Measurements from ENCODE around the gene MTMR6. TPM values are rescaled to one million over a fixed set of nuclear protein-coding genes. Genes with fewer than 3 reads are reported as not detected.
A peak's percentile ranks its signal among the peaks of the same experiment; 100 is the strongest.

MTMR6 gene
- polyA plus RNA-seq, 1 experiment: 25.7 TPM

DNA sequence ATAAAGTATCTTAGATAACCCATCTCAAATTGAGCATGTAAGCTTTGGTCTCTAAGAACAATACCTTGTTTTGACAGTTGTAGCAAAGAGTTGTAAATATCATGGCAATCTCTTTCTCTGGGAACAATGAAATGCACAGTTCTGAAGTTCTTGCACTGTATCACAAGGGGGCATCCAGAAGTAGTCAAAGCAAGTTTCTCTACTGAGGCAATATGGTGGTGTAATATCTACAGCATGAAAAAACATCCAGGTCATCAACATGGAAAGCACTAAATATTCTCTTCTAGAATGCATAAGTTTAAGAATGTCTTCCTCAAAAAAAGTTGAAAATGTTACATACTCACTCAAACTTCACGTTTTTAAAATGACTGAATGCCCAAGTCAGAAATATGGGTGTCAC lies 19.6 kb downstream of the MTMR6 start:
- TF ChIP-seq, protein P1, sequence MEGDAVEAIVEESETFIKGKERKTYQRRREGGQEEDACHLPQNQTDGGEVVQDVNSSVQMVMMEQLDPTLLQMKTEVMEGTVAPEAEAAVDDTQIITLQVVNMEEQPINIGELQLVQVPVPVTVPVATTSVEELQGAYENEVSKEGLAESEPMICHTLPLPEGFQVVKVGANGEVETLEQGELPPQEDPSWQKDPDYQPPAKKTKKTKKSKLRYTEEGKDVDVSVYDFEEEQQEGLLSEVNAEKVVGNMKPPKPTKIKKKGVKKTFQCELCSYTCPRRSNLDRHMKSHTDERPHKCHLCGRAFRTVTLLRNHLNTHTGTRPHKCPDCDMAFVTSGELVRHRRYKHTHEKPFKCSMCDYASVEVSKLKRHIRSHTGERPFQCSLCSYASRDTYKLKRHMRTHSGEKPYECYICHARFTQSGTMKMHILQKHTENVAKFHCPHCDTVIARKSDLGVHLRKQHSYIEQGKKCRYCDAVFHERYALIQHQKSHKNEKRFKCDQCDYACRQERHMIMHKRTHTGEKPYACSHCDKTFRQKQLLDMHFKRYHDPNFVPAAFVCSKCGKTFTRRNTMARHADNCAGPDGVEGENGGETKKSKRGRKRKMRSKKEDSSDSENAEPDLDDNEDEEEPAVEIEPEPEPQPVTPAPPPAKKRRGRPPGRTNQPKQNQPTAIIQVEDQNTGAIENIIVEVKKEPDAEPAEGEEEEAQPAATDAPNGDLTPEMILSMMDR (IDR thresholded peaks at IDR 0.05; ENCODE audit: low read depth, low read length): peak; percentile 31; the same call in 1 of the 2 replicates
- CTCF ChIA-PET: interaction anchor here (2.7 kb wide), 1 partner anchor 107 kb away, joined by 8 read pairs; no protein-coding TSS in a partner anchor
- POLR2A ChIA-PET: no interaction called here

DNA sequence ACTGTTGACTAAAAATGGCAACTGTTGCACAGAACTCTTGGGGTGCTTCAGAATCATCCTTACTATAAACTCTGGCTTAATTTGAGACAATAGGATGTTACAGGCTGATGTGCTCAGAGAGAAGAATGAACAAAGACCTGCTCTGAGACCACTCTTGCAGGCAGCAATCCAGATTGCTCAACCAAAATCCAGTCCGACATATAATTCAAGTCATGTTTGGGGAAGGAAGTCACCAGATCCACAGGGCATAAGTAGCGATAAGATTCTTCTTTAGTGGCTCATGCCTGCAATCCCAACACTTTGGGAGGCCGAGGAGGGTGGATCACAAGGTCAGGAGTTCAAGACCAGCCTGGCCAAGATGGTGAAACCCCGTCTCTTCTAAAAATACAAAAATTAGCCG lies 20.6 kb downstream of the MTMR6 start:
- no peaks in the 10 kb centered on the region for H3K9me3 ChIP-seq (ENCODE audit: control insufficient read depth, insufficient read depth, low read length)
- H3K27ac ChIP-seq (ENCODE audit: low read depth, low read length): no peak overlapping the region
- no peak overlapping the region for H3K4me3 ChIP-seq (ENCODE audit: low read depth, low read length)
- ChIA-PET CTCF (no interaction called here), POLR2A (no interaction called here)
- TF ChIP-seq, protein P1 (IDR thresholded peaks at IDR 0.05; ENCODE audit: low read depth, low read length): no peak
- DNase-seq (ENCODE audit: low read depth, low spot score): no peak
- no peaks in the 10 kb centered on the region for H3K27me3 ChIP-seq (ENCODE audit: control insufficient read depth, insufficient read depth, low read length)

More for the DNA sequence above, 19.6 kb downstream of the MTMR6 start:
- Histone ChIP-seq H3K9me3 (ENCODE audit: control insufficient read depth, insufficient read depth, low read length) (no peaks in the 10 kb centered on the region), H3K27ac (ENCODE audit: low read depth, low read length) (no peak overlapping the region), H3K4me3 (ENCODE audit: low read depth, low read length) (no peak overlapping the region), H3K27me3 (ENCODE audit: control insufficient read depth, insufficient read depth, low read length) (no peaks in the 10 kb centered on the region)
- no peak for DNase-seq (ENCODE audit: low read depth, low spot score)

DNA sequence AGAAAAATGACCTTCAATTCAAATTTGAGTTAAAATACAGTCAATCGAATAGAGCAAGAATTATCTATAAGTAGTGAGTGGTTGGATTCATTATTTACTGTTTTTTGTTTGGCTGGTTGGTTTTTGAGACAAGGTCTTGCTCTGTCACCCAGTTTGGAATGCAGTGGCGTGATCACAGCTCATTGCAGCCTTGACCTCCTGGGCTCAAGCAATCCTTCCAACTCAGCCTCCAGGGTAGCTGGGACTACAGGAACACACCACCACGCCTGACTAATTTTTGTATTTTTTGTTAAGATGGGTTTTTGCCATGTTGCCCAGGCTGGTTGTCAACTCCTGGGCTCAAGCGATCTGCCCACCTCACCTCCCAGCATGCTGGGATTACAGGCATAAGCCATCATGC lies 25.0 kb downstream of the MTMR6 start:
- CTCF ChIA-PET: interaction anchor here (1.9 kb wide), 1 partner anchor 25 kb away, joined by 5 read pairs; no protein-coding TSS in a partner anchor
- TF ChIP-seq, protein P1 (IDR thresholded peaks at IDR 0.05; ENCODE audit: low read depth, low read length): no peak
- no peaks in the 10 kb centered on the region for H3K27me3 ChIP-seq (ENCODE audit: control insufficient read depth, insufficient read depth, low read length)
- POLR2A ChIA-PET: no interaction called here
- no peak for DNase-seq (ENCODE audit: low read depth, low spot score)
- H3K27ac ChIP-seq (ENCODE audit: low read depth, low read length): no peak overlapping the region
- no peaks in the 10 kb centered on the region for H3K9me3 ChIP-seq (ENCODE audit: control insufficient read depth, insufficient read depth, low read length)
- H3K4me3 ChIP-seq (ENCODE audit: low read depth, low read length): no peak overlapping the region

DNA sequence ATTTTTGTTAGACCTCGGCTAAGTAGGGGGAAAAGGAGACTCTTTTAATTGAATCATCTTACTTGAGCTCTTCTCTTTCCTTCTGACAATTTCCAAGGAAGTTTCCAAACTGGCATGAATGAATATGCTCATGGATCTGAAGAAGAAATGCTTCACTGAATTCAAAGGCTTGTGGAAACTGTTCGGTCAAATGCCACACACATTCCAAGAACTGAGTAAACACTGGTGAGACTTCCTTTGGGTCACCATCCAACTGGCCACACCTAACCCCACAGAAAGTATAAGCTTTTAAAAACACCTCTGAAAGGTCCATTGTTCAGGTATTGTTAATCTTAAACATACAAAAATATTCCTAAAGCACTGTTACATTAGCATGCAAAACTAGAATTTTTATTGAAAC lies 33.6 kb downstream of the MTMR6 start:
- POLR2A ChIA-PET: no interaction called here
- H3K27ac ChIP-seq (ENCODE audit: low read depth, low read length): no peak overlapping the region
- H3K4me3 ChIP-seq (ENCODE audit: low read depth, low read length): no peak overlapping the region
- H3K27me3 ChIP-seq (ENCODE audit: control insufficient read depth, insufficient read depth, low read length): no peaks in the 10 kb centered on the region
- no peaks in the 10 kb centered on the region for H3K9me3 ChIP-seq (ENCODE audit: control insufficient read depth, insufficient read depth, low read length)
- CTCF ChIA-PET: interaction anchor here (1.1 to 2.2 kb wide), 4 partner anchors 16 to 40 kb away, joined by 3 to 8 read pairs (median 4); no protein-coding TSS in a partner anchor
- TF ChIP-seq, protein P1 (IDR thresholded peaks at IDR 0.05; ENCODE audit: low read depth, low read length): no peak
- DNase-seq (ENCODE audit: low read depth, low spot score): no peak

DNA sequence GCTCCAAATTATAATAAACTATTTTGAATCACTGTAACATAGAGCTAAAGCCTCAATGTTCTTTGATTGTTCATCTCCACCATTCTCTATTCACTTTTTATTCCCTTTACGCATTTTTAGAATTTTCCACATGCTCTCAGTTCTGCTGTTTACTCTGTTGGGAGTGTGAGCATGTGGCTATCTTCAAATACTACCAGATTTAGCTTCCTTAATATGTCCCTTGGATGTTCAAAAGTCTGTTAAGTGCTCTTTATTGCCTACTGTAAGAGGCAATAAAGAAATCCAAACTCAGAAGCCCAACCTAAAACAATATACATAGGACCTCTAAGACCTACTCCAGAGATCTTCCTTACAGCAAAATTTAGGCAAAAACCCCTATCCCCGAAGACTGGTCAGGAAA lies 34.5 kb downstream of the MTMR6 start:
- ChIA-PET CTCF (interaction anchor here (1.1 to 2.2 kb wide), 3 partner anchors 16 to 35 kb away, joined by 3 to 8 read pairs (median 4); no protein-coding TSS in a partner anchor), POLR2A (no interaction called here)
- TF ChIP-seq, protein P1 (IDR thresholded peaks at IDR 0.05; ENCODE audit: low read depth, low read length): no peak
- H3K9me3 ChIP-seq (ENCODE audit: control insufficient read depth, insufficient read depth, low read length): no peaks in the 10 kb centered on the region
- no peak overlapping the region for H3K27ac ChIP-seq (ENCODE audit: low read depth, low read length)
- no peak for DNase-seq (ENCODE audit: low read depth, low spot score)
- H3K4me3 ChIP-seq (ENCODE audit: low read depth, low read length): no peak overlapping the region
- no peaks in the 10 kb centered on the region for H3K27me3 ChIP-seq (ENCODE audit: control insufficient read depth, insufficient read depth, low read length)
